DMS114 treated with DMSO at 0.1 percent for 48 hours (cell line): ENCODE measurements around the gene COG2.
"Not testable (repeated sequence)": the region's sequence is repeated elsewhere in the genome, so short reads cannot be mapped to it uniquely, and the experiment has no call there.

Experiments used
- DNase-seq: peaks from one replicate; lab custom pipeline; 2025; ENCODE audit not compliant: unreplicated experiment; lab: John Stamatoyannopoulos, UW

Gene COG2

DNA sequence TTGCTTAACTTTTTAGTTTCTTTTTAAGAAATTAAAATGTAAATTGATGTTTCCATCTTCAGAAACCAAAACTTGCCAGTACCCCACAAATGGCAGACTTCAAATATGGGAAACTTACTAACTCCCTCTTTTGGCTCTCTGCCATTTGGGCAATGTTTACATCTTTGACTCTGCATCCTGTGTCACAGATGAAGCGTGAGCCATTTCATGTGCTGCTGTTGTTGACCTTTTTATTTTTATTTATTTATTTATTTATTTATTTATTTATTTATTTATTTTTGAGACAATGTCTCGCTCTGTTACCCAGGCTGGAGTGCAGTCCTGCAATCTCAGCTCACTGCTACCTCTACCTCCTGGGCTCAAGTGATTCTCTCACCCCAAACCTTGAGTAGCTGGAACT, 16.0 kb upstream of the COG2 start:
- no peak for DNase-seq

- DNase-seq = no peak
These were observed 14.5 kb upstream of the COG2 start for GRCh38 chr1:230627767-230628166.

- no peak for DNase-seq
These were observed 12.8 kb upstream of the COG2 start for GRCh38 chr1:230629511-230629910.

DNA sequence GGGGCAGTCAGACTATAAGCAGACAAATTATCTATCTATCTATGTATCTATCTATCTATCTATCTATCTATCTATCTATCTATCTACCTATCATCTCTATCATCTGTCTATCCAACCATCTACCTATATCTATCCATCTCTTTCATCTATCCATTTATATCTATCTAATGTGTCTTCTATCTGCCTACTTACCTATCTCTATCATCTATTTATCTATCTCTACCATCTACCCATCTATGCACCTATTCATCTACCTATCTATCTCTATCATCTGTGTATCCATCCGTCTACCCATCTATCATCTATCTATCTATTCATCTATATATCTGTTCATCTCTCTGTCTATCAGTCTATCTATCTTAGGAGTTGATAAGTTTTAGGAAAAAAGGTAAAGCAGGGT, 10.8 kb upstream of the COG2 start:
- no peak for DNase-seq

- peak; percentile 25 for DNase-seq
These were observed 9.9 kb upstream of the COG2 start for GRCh38 chr1:230632273-230632873.

DNA sequence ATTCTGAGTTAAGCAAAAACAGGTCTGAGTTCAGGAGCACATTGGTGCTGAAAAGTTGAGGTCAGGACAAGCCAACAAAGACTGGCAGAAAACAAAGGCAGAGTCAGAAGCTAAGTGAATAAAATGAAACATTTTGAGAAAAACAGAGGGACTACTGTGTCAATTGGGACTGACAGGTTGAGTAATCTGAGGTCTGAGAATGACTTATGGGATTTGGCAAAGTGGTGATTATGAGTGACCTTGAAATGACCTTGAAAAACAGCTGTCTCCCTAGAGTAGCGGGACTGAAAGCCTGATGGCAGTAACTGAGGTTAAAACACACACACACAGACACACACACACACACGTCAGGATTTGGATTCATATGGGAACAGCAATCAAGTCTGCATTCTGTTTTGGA, 8.8 kb upstream of the COG2 start:
- DNase-seq = no peak

- no peak for DNase-seq
These were observed 7.9 kb upstream of the COG2 start for GRCh38 chr1:230634384-230634783.

GRCh38 chr1:230636575-230637148, 5.6 kb upstream of the COG2 start:
- DNase-seq = no peak

DNA sequence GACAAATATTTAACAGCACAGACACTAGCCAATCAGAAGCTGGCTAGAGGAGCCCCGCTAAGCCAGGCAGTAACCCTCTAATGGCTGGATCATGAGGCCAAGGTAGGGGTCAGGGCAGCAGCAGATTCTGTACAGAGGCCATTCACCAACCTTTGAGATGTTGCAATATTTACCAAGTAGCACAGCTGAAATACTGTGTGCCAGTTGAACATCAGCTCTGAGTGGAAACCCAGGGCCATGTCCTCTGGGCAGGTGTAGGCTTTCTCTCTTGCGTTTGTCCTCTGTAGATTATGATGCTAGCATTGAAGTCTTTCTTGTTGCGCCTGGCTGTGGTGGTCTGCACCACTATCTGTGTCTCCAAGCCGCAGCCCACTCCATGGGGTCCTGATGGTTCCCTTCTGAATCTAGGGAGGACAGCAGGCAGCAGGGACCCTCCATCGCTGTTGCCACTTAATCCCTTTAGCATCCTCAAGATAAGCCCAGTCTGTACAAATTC, 2.5 kb upstream of the COG2 start:
- DNase-seq = no peak

GRCh38 chr1:230641346-230641745, 935 bp upstream of the COG2 start:
- DNase-seq = no peak

- DNase-seq = no peak
These were observed 400 bp upstream of the COG2 start for GRCh38 chr1:230641900-230642262.

DNA sequence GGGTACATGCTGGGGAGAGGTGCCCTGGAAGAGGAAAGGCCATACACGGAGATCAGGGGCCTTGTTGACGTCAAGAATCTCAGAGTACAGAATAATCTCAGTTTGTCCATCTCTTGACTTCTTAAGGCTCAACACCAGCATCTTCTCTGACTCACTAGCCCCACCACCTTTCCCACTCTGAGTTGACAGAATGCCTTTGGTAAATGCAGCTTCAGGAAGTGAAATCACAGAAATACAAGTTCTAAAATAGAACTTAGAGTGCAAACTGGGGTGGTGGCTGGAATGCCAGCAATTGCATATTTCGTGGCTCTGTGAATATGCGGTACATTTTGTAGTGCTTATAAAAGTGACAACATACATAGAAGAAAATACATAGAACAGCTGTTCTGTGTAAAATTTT, 1.6 kb downstream of the COG2 start:
- DNase-seq = no peak

- DNase-seq = no peak
These were observed 4.5 kb downstream of the COG2 start for GRCh38 chr1:230646710-230647302.

GRCh38 chr1:230647321-230647720, 5.0 kb downstream of the COG2 start:
- no peak for DNase-seq

DNA sequence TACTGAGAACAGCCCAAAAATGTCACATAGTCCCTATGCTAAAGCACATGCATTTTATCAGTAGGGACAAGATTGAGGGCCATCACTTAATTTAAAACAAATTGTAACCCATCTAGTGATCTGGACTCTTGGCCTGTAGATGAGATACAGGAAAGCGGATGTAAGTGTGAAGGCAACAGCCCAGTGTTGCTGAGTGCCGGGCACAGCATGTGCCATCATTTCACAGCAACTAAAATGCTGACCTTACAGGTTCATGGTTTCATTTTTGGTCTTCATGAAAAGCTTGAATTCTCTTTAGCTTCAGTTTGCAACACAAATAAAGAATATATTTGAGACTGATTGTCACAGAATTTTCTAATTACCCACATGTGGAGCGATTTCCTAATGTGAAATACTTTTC, 5.8 kb downstream of the COG2 start:
- no peak for DNase-seq

- DNase-seq = no peak
These were observed 8.0 kb downstream of the COG2 start for GRCh38 chr1:230650300-230650699.

DNA sequence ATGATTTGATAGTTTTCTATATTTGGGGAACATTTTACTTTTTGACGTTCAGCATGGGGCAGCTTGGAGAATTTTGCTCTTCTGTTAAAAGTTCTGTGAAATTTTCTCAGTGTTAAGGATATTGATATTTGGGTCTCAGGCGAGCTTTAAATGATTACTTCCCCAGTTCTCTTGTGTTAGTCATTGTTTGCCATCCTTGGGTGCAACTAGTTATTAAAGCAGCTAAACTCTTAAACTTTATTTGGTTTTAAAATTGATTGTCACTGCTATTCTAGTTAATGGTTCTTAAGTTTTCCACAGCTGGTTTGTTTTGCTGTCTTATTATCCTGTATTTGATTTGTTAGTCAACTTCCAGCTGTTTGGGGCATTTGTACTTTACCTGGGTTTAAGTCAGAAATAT, 9.0 kb downstream of the COG2 start:
- DNase-seq = no peak

GRCh38 chr1:230656719-230657118, 14.4 kb downstream of the COG2 start:
- DNase-seq = not testable (repeated sequence)

GRCh38 chr1:230658103-230658502, 15.8 kb downstream of the COG2 start:
- DNase-seq = not testable (repeated sequence)

GRCh38 chr1:230658691-230659090, 16.4 kb downstream of the COG2 start:
- no peak for DNase-seq

DNA sequence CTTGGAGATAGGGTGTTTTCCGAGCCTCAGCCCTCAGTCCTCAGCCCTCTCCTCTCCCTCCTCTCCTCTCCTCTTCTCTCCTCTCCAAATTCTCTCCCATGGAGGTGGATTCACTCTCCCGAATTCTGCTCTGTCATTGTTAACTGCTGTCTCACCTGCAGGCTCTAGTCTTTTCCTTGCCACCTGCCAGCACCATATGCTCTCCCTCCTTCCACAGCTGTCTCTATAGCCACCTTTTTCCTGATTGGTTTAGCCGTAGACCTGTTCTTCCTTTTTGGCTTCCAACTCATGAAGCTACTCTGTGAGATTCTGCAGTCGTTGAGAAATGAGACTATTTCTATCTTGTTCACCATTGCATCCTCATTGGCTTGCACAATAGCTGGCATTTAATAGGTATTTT, 19.7 kb downstream of the COG2 start:
- no peak for DNase-seq

DNA sequence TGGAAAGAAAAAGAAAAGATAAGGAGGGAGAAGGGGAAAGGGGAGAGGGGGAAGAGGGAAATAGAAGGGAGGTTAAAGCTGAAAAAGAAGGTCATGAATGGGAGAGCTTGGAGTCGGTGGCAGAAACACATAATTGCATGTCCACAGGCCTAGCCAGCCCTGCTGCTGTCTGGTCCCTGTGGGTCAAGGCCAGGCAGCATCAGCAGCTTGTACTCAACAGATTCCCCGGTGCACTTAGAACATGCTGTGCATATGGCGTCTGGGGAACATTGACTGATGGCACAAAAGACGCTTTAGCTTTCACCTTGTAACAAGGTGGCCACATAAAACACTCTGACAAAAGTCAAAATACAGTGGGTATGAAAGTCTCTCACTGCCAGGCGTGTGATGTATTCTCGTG, 25.9 kb downstream of the COG2 start:
- DNase-seq = no peak

- no peak for DNase-seq
These were observed 27.3 kb downstream of the COG2 start for GRCh38 chr1:230669543-230669942.
